CD4-positive, alpha-beta T cell treated with Interleukin-1 beta for 1 hour (primary cell): ENCODE results near the gene NIPAL3.

Experiments
- DNase-seq, 2 donors: peaks; one replicate each; pipeline ENCODE4 v3.0.0-alpha.2; 2020 to 2022

The NIPAL3 gene

DNA sequence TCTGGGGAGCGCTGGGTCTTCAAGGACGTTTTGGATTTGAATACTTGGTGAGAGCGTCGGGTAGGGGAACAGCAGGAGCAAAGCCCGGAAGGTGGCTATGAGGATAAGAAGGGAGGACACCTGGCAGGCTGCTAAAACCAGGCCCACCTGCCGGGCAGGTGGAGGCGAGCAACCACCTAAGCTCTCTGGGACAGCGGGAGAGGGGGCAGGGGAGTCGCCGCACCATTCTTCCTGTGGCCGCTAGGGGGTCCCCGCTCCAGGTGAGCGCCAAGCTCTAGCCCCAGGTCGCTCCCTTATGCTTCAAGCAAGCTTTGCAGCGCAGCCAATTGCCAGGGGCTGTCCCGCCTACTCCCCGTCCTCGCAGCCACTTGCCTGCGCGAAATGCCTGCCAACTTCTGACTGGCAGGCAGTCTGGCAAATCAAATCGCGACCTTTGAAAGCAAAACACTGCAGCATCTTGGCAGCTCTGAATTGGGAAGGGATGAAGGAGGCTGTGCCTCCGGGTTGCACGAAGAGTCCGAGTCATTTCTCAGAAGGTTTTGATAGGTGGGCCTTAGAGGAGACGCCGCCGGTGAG lies at the start of gene NIPAL3:
NIPAL3 (plus strand) TSS at position 469 of the 576 bp plus-strand sequence. CDS start 3,746 bp downstream, outside the sequence.
- peak; percentile 98 for DNase-seq

GRCh38 chr1:24366707-24367106 lies 48.9 kb upstream of the NIPAL3 start:
- DNase-seq, result no peak

DNA sequence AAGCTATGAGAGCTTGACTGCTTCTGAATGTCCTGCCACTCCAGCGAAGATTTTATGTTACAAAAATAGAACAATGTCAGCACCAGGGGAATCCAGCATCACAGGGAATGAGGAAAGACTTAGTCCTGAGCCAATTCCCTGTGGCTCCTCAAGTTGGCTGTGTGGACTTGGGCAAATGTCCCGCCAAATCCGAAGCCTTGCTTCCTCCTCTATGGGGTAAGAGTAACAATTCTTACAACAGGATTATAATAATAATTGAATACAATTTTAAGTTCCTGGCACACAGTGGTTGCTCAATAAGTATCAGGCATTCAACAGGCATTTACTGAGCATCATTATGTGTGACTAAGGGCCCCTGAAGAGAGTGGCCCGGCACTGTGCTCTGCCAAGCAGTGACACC lies 46.4 kb upstream of the NIPAL3 start:
- DNase-seq, result no peak

DNA sequence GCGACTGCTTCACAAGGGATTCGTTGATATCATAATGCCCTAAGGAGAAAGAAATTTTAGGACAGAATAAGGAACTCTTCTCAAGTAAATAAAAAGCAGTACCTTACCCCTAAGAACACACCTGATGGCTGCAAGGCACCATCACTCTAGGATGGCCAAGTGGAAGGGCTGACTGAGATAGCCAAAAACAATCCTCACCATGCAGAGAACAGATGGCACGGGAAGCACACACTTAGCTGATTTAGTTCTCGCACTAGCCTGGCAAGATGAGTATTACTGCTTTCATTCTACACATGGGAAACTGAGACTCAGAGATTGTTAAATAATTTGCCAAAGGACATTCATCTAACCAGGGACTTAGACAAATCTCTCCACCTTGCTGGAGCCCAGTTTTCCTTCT lies 45.8 kb upstream of the NIPAL3 start:
- DNase-seq, result no peak

- DNase-seq, result peak in 1 of 2 donors; percentile 47
Observed at GRCh38 chr1:24373044-24373443, 42.6 kb upstream of the NIPAL3 start.

DNA sequence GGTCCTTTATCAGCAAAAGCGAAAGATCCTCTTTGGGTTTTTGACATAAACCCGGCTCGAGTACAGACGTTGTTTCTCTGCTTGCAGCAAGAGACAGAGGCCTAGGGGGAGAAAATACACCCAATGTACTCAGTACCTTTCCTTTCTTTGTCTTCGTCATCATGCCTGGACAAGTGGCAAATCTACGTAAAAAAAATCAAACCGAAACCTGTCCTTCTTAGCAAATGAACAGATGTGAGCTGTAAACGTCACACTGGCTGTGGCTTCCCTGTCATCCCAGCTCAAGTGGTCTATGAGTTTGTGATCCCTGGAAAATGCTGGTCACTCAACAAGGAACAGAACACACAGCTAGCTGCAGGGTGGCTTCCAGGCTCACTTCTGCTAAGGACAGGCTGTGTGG lies 41.9 kb upstream of the NIPAL3 start:
- no peak for DNase-seq

DNA sequence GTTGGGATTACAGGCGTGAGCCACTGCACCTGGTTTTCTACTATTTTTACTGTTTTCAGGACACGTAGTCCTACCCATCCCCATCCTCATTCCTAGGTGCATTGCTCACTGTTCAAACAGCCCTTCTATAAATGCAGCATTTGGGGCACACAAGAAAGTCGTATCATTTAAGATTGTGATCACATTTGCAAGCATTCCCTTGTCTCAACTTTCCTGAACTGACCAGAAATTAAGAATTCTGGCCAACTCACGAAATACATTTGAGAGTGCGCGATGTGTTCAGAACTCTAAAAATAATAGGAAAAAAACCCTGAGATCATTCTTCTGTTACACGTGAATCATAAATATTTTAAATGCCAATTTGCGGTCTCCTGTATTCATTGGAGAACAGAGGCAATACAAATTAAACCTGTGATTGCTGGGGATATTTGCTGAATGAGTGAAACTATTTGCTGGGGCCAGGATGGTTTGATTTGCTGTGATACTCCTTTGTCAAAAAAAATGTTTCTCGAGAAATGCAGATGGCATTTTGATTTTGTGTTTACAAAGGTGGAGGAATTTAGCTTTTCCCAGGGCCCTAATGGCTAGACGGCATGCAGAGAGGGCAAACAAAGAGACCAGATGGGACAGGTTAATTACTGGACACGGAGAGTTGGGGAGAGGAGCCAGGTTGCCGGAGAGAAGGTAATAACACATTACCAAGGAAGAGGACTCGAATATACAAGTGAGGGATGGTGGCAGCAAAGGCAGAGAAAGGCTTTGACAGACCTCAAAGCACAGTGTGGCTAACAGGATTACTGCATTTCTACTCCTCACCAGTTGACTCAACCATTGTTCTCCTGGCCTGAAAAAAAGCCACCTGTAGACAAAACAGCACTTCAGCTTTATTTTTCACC lies 40.5 kb upstream of the NIPAL3 start:
- DNase-seq, result no peak

DNA sequence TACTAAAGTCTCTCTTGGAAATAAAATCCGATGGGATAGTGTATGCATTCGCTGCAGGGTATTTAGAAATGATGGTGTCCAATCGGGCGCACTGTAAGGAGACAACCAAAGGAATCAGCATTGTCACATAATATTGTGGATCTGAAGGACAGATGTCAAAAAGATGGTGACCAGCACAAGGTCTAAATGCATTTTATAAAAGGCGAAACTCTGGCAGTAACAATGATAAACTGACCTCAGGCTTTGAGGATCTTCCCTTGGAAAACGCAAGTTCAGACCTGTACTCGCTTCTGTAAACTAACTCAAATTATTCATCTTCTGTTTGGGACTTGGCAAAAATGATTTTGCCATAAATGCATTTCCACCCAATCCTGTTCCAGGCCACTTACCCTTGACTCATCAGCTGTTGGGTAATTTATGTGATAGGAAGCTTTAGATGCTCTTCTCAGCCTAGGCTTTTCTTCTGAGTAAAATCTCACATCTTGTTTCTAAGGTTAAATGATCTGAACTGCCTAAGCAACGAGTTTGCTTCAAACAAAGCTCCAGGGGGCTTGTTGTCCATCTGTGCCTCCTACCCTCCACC lies 35.8 kb upstream of the NIPAL3 start:
- DNase-seq, result no peak

GRCh38 chr1:24380508-24380907 lies 35.1 kb upstream of the NIPAL3 start:
- no peak for DNase-seq

- no peak for DNase-seq
Observed at GRCh38 chr1:24381256-24381655, 34.3 kb upstream of the NIPAL3 start.

- no peak for DNase-seq
Observed at GRCh38 chr1:24382165-24382577, 33.4 kb upstream of the NIPAL3 start.

- no peak for DNase-seq
Observed at GRCh38 chr1:24383381-24383940, 32.1 kb upstream of the NIPAL3 start.

DNA sequence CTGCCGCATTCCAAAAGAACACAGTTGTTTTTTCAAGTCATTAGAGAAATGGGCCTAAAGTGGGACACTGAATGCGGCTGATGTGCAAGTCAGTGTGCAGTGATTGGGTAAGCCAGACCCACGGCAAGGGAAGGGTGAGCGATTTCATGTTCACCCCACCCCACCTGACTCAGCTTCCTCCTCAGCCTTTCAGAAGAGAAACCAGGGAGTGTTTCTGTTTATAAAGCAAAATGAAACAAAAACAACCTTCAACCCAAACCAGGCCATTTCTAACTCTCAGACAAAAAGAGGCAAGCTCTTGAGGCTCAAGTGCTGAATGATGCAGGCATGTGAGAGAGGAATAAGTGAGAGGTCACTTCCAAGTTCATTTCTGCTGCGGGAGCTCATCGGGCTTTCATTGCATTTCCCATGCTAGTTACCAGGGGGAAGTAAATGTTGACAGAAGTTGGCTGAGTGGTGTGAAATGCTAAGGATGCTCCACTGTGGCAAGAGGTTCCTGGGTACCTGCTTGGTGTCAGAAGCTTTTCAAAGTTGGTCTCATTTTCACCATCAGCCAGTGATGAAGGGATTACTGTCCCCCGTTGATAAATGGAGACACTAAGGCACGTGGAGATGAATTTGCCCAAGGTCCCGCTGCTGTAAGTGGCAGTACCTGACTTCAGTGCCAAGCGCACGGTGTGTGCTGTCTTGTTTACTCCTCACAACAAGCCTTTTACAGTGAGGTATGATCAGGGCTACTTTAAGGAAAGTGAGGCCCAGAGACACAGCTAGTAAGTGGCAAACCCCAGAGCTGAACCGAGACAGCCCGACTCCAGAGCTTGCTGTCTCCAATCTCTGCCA lies 31.1 kb upstream of the NIPAL3 start:
- DNase-seq, result peak; percentile 22 to 61

GRCh38 chr1:24385160-24385940 lies 30.3 kb upstream of the NIPAL3 start:
- DNase-seq, result peak in 1 of 2 donors; percentile 14

GRCh38 chr1:24386241-24386640 lies 29.4 kb upstream of the NIPAL3 start:
- no peak for DNase-seq

- no peak for DNase-seq
Observed at GRCh38 chr1:24386931-24387330, 28.7 kb upstream of the NIPAL3 start.

- DNase-seq, result no peak
Observed at GRCh38 chr1:24387636-24388175, 27.9 kb upstream of the NIPAL3 start.

- DNase-seq, result no peak
Observed at GRCh38 chr1:24388331-24388885, 27.2 kb upstream of the NIPAL3 start.

DNA sequence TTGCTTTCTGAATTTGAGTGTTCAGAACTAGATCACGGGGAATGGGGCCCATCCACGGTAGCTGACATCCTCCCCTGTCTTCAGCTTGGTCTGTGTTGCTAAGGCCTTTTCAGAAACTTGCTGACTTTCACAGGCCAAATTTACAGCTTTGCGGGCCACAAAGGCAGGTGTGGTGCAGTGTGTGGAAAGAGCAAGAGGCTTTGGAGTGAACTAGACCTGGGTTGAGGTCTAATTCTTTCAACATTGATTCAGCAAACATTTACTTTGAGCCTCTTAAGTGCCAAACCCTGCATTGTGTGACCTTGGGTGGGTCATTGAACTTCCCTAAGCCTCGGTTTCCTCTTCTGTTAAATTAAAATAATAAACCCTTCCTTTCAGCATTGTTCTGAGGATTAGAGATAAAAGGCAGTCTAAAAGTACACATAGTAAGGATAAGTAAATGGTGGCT lies 26.3 kb upstream of the NIPAL3 start:
- no peak for DNase-seq

DNA sequence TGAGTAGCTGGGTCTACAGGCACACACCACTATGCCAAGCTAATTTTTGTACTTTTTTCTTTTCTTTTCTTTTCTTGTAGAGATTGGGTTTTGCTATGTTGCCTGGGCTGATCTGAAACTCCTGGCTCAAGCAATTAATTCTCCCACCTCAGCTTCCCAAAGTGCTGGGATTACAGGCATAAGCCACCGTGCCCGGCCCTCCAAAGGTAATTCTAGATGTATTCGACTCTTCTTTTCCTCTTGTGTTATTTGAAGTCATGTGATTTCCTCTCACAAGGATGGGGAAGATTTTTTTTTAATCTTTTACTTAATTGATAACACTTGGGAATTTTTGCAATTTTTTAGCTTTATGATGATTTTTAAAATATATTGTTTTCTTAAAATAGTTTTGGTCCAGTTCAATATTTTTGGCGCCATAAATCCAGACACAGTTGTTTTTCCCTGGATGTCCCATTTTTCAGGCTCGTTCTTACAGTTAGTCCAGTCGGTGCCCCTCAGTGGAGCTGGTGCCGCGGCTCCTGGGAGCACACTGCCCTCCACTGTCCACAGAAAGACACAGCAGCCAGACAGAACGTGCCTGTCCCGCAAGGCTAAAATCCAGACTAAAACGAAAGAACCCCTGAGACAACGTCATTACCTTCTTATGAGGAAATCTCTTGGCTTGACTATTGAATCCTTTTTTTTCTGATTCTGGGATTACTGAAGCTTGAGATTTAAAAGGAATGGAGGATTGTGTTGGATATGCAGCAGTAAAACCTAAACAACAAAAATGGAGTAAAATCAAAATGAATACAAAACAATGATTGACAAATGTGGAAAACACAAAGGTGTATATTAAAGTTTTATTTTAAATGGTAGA lies 24.4 kb upstream of the NIPAL3 start:
- DNase-seq, result peak; percentile 81 to 82
